GM12864 (cell line): ENCODE results near the gene SSR2.

Experiments
- DNase-seq: peaks from one replicate; pipeline ENCODE4 v3.0.0-alpha.2; 2011; ENCODE audit warnings: low read depth
- H3K4me3 ChIP-seq: 2 replicates; pipeline ENCODE4 v1.5.1; 2011; ENCODE audit warnings: mild to moderate bottlenecking, low read depth, low read length, control low read depth
- CTCF ChIP-seq: IDR thresholded peaks from 2 replicates; pipeline ENCODE4 v1.5.1; 2011; ENCODE audit warnings: low read depth, mild to moderate bottlenecking, moderate library complexity, low read length, control low read depth, inconsistent platforms; ENCODE audit errors: missing control alignments

Gene SSR2

GRCh38 chr1:156006666-156007376 lies 13.9 kb downstream of the SSR2 start:
- H3K4me3 ChIP-seq: no peak overlapping the region
- TF ChIP-seq CTCF: no peak

GRCh38 chr1:156004843-156005584 lies 15.7 kb downstream of the SSR2 start:
- no peak for TF ChIP-seq CTCF
- H3K4me3 ChIP-seq: no peak overlapping the region
- DNase-seq: no peak

More at GRCh38 chr1:156006666-156007376, 13.9 kb downstream of the SSR2 start:
- no peak for DNase-seq

- no peak for TF ChIP-seq CTCF
- no peak for DNase-seq
- no peak overlapping the region for H3K4me3 ChIP-seq
These were observed 16.9 kb downstream of the SSR2 start for GRCh38 chr1:156003923-156004188.

GRCh38 chr1:156002188-156002911 lies 18.4 kb downstream of the SSR2 start:
- H3K4me3 ChIP-seq: no peak overlapping the region
- no peak for TF ChIP-seq CTCF
- DNase-seq: no peak

- no peak for DNase-seq
- no peak overlapping the region for H3K4me3 ChIP-seq
- no peak for TF ChIP-seq CTCF
These were observed 19.0 kb downstream of the SSR2 start for GRCh38 chr1:156001662-156002171.

GRCh38 chr1:156001021-156001661 lies 19.6 kb downstream of the SSR2 start:
- no peak for DNase-seq
- TF ChIP-seq CTCF: no peak
- no peak overlapping the region for H3K4me3 ChIP-seq
